ENCODE data around the gene COLEC12.

- TF ChIP-seq CTCF (IDR thresholded peaks at IDR 0.05; ENCODE audit: insufficient read depth, low read depth, low read length) = no peak
- TF ChIP-seq EZH2 (IDR thresholded peaks at IDR 0.05; ENCODE audit: insufficient read depth, low read length) = no peak
Observed at GRCh38 chr18:393574-393957, 106.9 kb downstream of the COLEC12 start.
